ENCODE measurements around the gene ISL2. TPM values are rescaled to one million over a fixed set of nuclear protein-coding genes. Genes with fewer than 3 reads are reported as not detected.

ISL2 gene
- total and polyA plus RNA-seq, 2 of the 4 experiments (the other 2 are of a cell fraction) = 1.3 to 3.6 TPM

GRCh38 chr15:76368122-76368621 lies 31.6 kb downstream of the ISL2 start:
- no peak overlapping the region for H2AK5ac ChIP-seq (ENCODE audit: low read depth, low read length)
- no peaks in the 10 kb centered on the region; the same call in 1 of the 2 replicates for H3K4me1 ChIP-seq (ENCODE audit: control insufficient read depth, insufficient read depth, low read length)
- no peaks in the 10 kb centered on the region for H3K9me3 ChIP-seq (ENCODE audit: control insufficient read depth, insufficient read depth, low read length)
- no peak overlapping the region for H4K91ac ChIP-seq (ENCODE audit: insufficient read depth, low read depth, low read length)
- CTCF ChIA-PET = interaction anchor here (0.9 kb wide), 1 partner anchor 10 kb away, joined by 3 read pairs; no protein-coding TSS in a partner anchor
- intact Hi-C loops (cut with micrococcal nuclease) = no loop called here
- no peak overlapping the region for H2BK15ac ChIP-seq (ENCODE audit: low read depth, low read length)
- H3K27ac ChIP-seq (ENCODE audit: insufficient read depth, low read length) = no peak overlapping the region
- H2BK120ac ChIP-seq (ENCODE audit: low read depth, low read length) = no peak overlapping the region
- no peaks in the 10 kb centered on the region for H3K27me3 ChIP-seq (ENCODE audit: control insufficient read depth, insufficient read depth, low read length)
- no peak overlapping the region for H4K5ac ChIP-seq (ENCODE audit: low read depth, low read length)
- WGBS, 2 experiments (ENCODE audit: extremely low coverage in 2 of 2, insufficient read length in 1 of 2) = 51% methylated on average over 7 of the region's 11 CpGs; no CpG with 5 or more reads in 1 of the 2 experiments
- H3K4me2 ChIP-seq (ENCODE audit: low read depth, low read length) = no peak overlapping the region
- no peak overlapping the region for H4K8ac ChIP-seq (ENCODE audit: low read depth in 2 of 2, low read length in 2 of 2)
- H3K9ac ChIP-seq (ENCODE audit: low read depth, low read length) = no peak overlapping the region
- H2AK9ac ChIP-seq (replicated peaks; ENCODE audit: low read depth, low read length, poor library complexity) = no peak overlapping the region
- H3K14ac ChIP-seq (replicated peaks; ENCODE audit: low read depth, low read length) = no peak overlapping the region
- dilution Hi-C loops (cut with HindIII; ENCODE audit: low sequenced_read_pairs, unreplicated experiment) = no loop called here
- no peak overlapping the region for H2BK20ac ChIP-seq (ENCODE audit: low read depth, low read length)
- in situ Hi-C loops (cut with MboI; ENCODE audit: low sequenced_read_pairs) = no loop called here
- H3K56ac ChIP-seq (ENCODE audit: extremely low read depth, insufficient read depth, low read length) = no peak overlapping the region
- TF ChIP-seq RCOR1 (IDR thresholded peaks at IDR 0.05; ENCODE audit: insufficient replicate concordance, low read length) (no peak), CHD1 (IDR thresholded peaks at IDR 0.05; ENCODE audit: low read depth, low read length) (no peak), RFX5 (IDR thresholded peaks at IDR 0.05; ENCODE audit: low read depth, low read length) (no peak), FOS (IDR thresholded peaks at IDR 0.05; ENCODE audit: low read depth, low read length) (no peak), RAD21 (IDR thresholded peaks at IDR 0.05; ENCODE audit: low read length) (no peak), POLR2A (IDR thresholded peaks at IDR 0.05; ENCODE audit: low read depth, low read length) (no peak), MAZ (IDR thresholded peaks at IDR 0.05; ENCODE audit: borderline replicate concordance, low read depth, low read length) (no peak), CTCF (conservative IDR thresholded peaks at IDR 0.05; ENCODE audit: low read depth, low read length) (no peak)
- DNase-seq (no peak), ATAC-seq (ENCODE audit: low read depth) (no peak)
- H3K18ac ChIP-seq (ENCODE audit: low read depth, low read length) = no peak overlapping the region
- H4K20me1 ChIP-seq (ENCODE audit: insufficient read depth, low read length) = no peaks in the 10 kb centered on the region
- BruUV-seq (replicated peaks) = no TSS peak
- no peaks in the 10 kb centered on the region for H3K79me1 ChIP-seq (ENCODE audit: low read depth in 1 of 2, low read length in 2 of 2)
- H3K9me1 ChIP-seq (ENCODE audit: insufficient read depth, low read length) = peaks cover 7% of the 10 kb centered on the region; the same call in 1 of the 2 replicates
- POLR2A ChIA-PET (ENCODE audit: unreplicated experiment) = no interaction called here
- H3K4ac ChIP-seq (ENCODE audit: low read depth, low read length) = no peak overlapping the region
- H2BK5ac ChIP-seq (ENCODE audit: low read depth, low read length, poor library complexity, severe bottlenecking) = no peak overlapping the region
- H3K36me3 ChIP-seq (ENCODE audit: control insufficient read depth, insufficient read depth, low read length) = 0 out of 2 replicates have a peak, but pooled peaks cover 1% of the 10 kb centered on the region
- no peak overlapping the region for H3K23ac ChIP-seq (ENCODE audit: low read depth, low read length)
- no peak overlapping the region for H3K4me3 ChIP-seq (ENCODE audit: insufficient read depth, low read depth, low read length)
- H2AFZ ChIP-seq (replicated peaks; ENCODE audit: low read length, poor library complexity) = no peak overlapping the region
